Measurements from ENCODE around the gene STK32A. TPM values are rescaled to one million over a fixed set of nuclear protein-coding genes. Genes with fewer than 3 reads are reported as not detected.

The STK32A gene
- total and polyA plus RNA-seq, 4 donors = 0.03 to 0.17 (median 0.09) TPM

DNA sequence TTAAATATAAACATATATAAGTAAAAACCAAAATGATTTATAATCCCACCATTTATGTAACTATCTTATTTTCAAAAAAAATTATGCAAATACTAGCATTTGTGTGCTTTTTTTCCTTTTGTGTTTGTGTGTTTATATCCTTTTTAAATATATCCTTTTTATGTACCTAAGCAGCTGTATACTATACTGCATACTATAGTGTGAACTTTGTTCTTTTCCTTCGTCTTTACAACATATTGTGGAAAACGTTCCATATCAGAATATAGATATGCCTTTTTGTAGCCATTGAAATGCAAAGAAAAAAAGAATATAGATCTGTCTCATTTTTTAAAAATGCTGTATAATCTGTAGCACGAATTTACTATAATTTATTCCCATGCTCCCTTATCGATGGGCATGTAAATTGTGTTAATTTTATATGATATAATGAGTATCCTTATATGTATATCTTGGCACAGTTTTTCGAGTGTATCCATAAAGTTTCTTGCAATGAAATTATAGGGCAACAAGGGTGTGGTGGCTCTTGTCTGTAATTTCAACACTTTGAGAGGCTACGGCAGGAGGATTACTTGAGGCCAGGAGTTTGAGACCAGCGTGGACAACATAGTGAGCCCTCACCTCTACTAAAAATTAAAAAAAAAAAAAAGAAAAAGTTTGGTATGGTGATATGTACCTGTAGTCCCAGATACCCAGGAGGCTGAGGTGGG lies 83.3 kb downstream of the STK32A start:
- peaks cover 0 to 2% (median 0%) of the 10 kb centered on the region in 4 donors for H3K27me3 ChIP-seq (ENCODE audit: control insufficient read depth in 4 of 4, insufficient read depth in 4 of 4, low read length in 3 of 4)
- no peaks in the 10 kb centered on the region for H3K36me3 ChIP-seq (ENCODE audit: control insufficient read depth in 4 of 4, insufficient read depth in 3 of 4, low read depth in 1 of 4, low read length in 3 of 4)
- H3K4me3 ChIP-seq (ENCODE audit: low read depth in 1 of 3, low read length in 3 of 3) = no peak overlapping the region
- DNase-seq (ENCODE audit: low spot score) = no peak
- WGBS = 74% methylated on average over 7 of the region's 7 CpGs
- H3K27ac ChIP-seq (ENCODE audit: low read depth in 1 of 2, low read length in 2 of 2) = no peak overlapping the region
- TF ChIP-seq GABPA (IDR thresholded peaks at IDR 0.05 in 1 of 2, conservative IDR thresholded peaks at IDR 0.05 in 1 of 2) = no peak
- no peak for TF ChIP-seq TAF1 (conservative IDR thresholded peaks at IDR 0.05)
- TF ChIP-seq RXRA (IDR thresholded peaks at IDR 0.05) = no peak
- TF ChIP-seq HNF4G (IDR thresholded peaks at IDR 0.05) = no peak
- no peak for TF ChIP-seq SP1 (IDR thresholded peaks at IDR 0.05)
- no peak for TF ChIP-seq ATF3 (IDR thresholded peaks at IDR 0.05)
- no peak for TF ChIP-seq NR2F2 (IDR thresholded peaks at IDR 0.05)
- TF ChIP-seq FOXA2 (IDR thresholded peaks at IDR 0.05) = no peak
- TF ChIP-seq, protein P1, sequence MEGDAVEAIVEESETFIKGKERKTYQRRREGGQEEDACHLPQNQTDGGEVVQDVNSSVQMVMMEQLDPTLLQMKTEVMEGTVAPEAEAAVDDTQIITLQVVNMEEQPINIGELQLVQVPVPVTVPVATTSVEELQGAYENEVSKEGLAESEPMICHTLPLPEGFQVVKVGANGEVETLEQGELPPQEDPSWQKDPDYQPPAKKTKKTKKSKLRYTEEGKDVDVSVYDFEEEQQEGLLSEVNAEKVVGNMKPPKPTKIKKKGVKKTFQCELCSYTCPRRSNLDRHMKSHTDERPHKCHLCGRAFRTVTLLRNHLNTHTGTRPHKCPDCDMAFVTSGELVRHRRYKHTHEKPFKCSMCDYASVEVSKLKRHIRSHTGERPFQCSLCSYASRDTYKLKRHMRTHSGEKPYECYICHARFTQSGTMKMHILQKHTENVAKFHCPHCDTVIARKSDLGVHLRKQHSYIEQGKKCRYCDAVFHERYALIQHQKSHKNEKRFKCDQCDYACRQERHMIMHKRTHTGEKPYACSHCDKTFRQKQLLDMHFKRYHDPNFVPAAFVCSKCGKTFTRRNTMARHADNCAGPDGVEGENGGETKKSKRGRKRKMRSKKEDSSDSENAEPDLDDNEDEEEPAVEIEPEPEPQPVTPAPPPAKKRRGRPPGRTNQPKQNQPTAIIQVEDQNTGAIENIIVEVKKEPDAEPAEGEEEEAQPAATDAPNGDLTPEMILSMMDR (IDR thresholded peaks at IDR 0.05; ENCODE audit: low read depth, low read length, missing input control) = no peak
- TF ChIP-seq JUND (IDR thresholded peaks at IDR 0.05) = no peak
- no peak for TF ChIP-seq RAD21 (IDR thresholded peaks at IDR 0.05)
- TF ChIP-seq HNF4A (conservative IDR thresholded peaks at IDR 0.05) = no peak
- no peak for TF ChIP-seq ZBTB33 (IDR thresholded peaks at IDR 0.05)
- TF ChIP-seq, protein P2, sequence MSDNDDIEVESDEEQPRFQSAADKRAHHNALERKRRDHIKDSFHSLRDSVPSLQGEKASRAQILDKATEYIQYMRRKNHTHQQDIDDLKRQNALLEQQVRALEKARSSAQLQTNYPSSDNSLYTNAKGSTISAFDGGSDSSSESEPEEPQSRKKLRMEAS (IDR thresholded peaks at IDR 0.05) = no peak
- no peak for TF ChIP-seq EGR1 (IDR thresholded peaks at IDR 0.05; ENCODE audit: low read depth in 2 of 2)
- no peak for TF ChIP-seq YY1 (IDR thresholded peaks at IDR 0.05)
- TF ChIP-seq, protein P3, sequence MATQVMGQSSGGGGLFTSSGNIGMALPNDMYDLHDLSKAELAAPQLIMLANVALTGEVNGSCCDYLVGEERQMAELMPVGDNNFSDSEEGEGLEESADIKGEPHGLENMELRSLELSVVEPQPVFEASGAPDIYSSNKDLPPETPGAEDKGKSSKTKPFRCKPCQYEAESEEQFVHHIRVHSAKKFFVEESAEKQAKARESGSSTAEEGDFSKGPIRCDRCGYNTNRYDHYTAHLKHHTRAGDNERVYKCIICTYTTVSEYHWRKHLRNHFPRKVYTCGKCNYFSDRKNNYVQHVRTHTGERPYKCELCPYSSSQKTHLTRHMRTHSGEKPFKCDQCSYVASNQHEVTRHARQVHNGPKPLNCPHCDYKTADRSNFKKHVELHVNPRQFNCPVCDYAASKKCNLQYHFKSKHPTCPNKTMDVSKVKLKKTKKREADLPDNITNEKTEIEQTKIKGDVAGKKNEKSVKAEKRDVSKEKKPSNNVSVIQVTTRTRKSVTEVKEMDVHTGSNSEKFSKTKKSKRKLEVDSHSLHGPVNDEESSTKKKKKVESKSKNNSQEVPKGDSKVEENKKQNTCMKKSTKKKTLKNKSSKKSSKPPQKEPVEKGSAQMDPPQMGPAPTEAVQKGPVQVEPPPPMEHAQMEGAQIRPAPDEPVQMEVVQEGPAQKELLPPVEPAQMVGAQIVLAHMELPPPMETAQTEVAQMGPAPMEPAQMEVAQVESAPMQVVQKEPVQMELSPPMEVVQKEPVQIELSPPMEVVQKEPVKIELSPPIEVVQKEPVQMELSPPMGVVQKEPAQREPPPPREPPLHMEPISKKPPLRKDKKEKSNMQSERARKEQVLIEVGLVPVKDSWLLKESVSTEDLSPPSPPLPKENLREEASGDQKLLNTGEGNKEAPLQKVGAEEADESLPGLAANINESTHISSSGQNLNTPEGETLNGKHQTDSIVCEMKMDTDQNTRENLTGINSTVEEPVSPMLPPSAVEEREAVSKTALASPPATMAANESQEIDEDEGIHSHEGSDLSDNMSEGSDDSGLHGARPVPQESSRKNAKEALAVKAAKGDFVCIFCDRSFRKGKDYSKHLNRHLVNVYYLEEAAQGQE (IDR thresholded peaks at IDR 0.05) = no peak
- TF ChIP-seq FOXA1 (IDR thresholded peaks at IDR 0.05) = no peak
- no peak overlapping the region for H3K9ac ChIP-seq (ENCODE audit: low read depth in 1 of 2, low read length in 2 of 2)
- H3K4me1 ChIP-seq (ENCODE audit: control insufficient read depth in 4 of 4, insufficient read depth in 4 of 4, low read length in 3 of 4) = no peaks in the 10 kb centered on the region
- H3K9me3 ChIP-seq (ENCODE audit: control insufficient read depth in 4 of 4, low read length in 3 of 4) = no peaks in the 10 kb centered on the region

All from liver (tissue), 9 donors.